K562 (cell line): Measurements from ENCODE around the gene C3AR1. TPM values are rescaled to one million over a fixed set of nuclear protein-coding genes. Genes with fewer than 3 reads are reported as not detected.

ENCODE experiments used
- CSDE1 ChIP-seq, 2 experiments: fragments of 450-650 bp; IDR thresholded peaks; 2 replicates each; pipeline ENCODE4 v1.6.1; 2016; ENCODE audit warnings: mild to moderate bottlenecking in 1 of 2
- ERF ChIP-seq: fragments of 450-650 bp; formaldehyde crosslinking; IDR thresholded peaks from 2 replicates; pipeline ENCODE4 v1.4.0; 2020; ENCODE audit warnings: mild to moderate bottlenecking, mixed read lengths
- MAX ChIP-seq: sonication (generic); formaldehyde crosslinking; IDR thresholded peaks from 2 replicates; pipeline ENCODE4 v1.9.0; 2022; ENCODE audit warnings: mild to moderate bottlenecking, missing genetic modification reagents
- RBM39 ChIP-seq: fragments of 200-400 bp; formaldehyde crosslinking; optimal IDR thresholded peaks from 2 replicates; pipeline ENCODE3; 2018; ENCODE audit warnings: low read depth, low read length
- RCOR1 ChIP-seq, 2 experiments: IDR thresholded peaks; 2 replicates each; pipeline ENCODE4 v1.6.1; 2012; ENCODE audit warnings: low read depth in 2 of 2, low read length in 2 of 2, borderline replicate concordance in 1 of 2, improper control_type of control experiment in 1 of 2
- ZNF184 ChIP-seq: sonication (generic); formaldehyde crosslinking; IDR thresholded peaks from 2 replicates; pipeline ENCODE4 v1.5.0; 2020; ENCODE audit warnings: missing genetic modification reagents
- ZNF239 ChIP-seq: fragments of 250-450 bp; sonication (Bioruptor Pico); IDR thresholded peaks from 2 replicates; pipeline ENCODE4 v1.4.0; 2020; ENCODE audit warnings: mild to moderate bottlenecking
- polyA plus RNA-seq, 8 experiments: library from polyadenylated mRNA; depleted of rRNA in 4 of 8; stranded (reverse) in 5 of 8; unstranded in 3 of 8; fragments of >200 nt; fragmentation: Nextera tagmentation in 2 of 8; fragmentation: Illumina TruSeq in 1 of 8; extraction: Ambion mirVana in 2 of 8; extraction: Trizol in 1 of 8; gene quantifications; 2 replicates each; pipeline versions ENCODE4 v1.2.1 to v1.2.3, GENCODE V29; 2011 to 2014; ENCODE audit warnings: inconsistent platforms in 1 of 8, missing spikeins in 1 of 8
- total RNA-seq, 7 experiments: library from RNA; depleted of rRNA in 6 of 7; stranded (reverse); fragments of >200 nt in 6 of 7; fragmentation: Illumina TruSeq in 2 of 7; extraction: Trizol in 2 of 7; gene quantifications; 2 replicates each; pipeline versions ENCODE4 v1.2.1 to v1.2.3, GENCODE V29; 2011 to 2021; ENCODE audit warnings: low replicate concordance in 1 of 7
- TF ChIP-seq, protein P1 (sequence below): sonication (generic); formaldehyde crosslinking; IDR thresholded peaks from 2 replicates; pipeline ENCODE4 v1.8.1; 2023; ENCODE audit warnings: missing genetic modification reagents, mild to moderate bottlenecking, borderline replicate concordance
- TF ChIP-seq, protein P2 (sequence below), 2 experiments: fragments of 450-650 bp; IDR thresholded peaks; 2 replicates each; pipeline ENCODE4 v1.6.1; 2016
- TF ChIP-seq, protein P3 (sequence below): fragments of 250-450 bp; sonication (Bioruptor Pico); IDR thresholded peaks from 2 replicates; pipeline ENCODE4 v1.4.0; 2020; ENCODE audit warnings: mild to moderate bottlenecking
- TF ChIP-seq, protein P4 (sequence below): sonication (generic); formaldehyde crosslinking; IDR thresholded peaks from 2 replicates; pipeline ENCODE4 v1.8.0; 2022; ENCODE audit warnings: mild to moderate bottlenecking, missing genetic modification reagents

Gene C3AR1
- total and polyA plus RNA-seq, 9 of the 15 experiments (the other 6 are each of a cell fraction or from before 2014, with no cell fraction given) = 2.2 to 12.9 (median 5.3) TPM

DNA sequence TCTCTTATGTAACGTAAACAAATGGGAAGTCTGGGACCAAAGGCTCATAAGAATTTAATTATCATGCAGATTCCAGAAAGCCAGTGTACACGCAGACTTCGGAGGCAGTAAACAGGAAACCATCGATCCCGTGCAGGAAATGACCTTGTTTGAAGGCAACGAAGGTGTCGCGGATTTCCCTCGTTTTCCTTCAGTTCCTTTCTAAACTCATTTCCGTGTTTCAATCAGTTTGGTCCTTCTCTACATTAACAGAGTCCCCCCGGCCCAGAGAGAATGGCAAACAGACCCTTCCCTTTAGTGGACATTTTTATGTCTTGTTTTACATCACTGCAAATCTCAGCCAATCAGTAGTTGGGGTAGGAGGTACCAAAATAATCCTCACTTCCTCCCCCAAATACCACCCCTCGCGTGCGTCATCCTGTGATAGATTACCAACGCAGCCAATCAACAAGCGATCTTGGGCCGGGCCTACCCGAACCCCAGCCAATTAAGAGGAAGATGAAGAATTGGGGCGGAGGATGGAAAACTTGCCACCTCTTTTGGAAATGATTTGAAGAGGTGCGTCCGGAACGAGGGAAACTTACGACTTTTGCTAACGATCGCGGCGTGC is 39.8 kb downstream of the C3AR1 start (continued):
- TF ChIP-seq, protein P1, sequence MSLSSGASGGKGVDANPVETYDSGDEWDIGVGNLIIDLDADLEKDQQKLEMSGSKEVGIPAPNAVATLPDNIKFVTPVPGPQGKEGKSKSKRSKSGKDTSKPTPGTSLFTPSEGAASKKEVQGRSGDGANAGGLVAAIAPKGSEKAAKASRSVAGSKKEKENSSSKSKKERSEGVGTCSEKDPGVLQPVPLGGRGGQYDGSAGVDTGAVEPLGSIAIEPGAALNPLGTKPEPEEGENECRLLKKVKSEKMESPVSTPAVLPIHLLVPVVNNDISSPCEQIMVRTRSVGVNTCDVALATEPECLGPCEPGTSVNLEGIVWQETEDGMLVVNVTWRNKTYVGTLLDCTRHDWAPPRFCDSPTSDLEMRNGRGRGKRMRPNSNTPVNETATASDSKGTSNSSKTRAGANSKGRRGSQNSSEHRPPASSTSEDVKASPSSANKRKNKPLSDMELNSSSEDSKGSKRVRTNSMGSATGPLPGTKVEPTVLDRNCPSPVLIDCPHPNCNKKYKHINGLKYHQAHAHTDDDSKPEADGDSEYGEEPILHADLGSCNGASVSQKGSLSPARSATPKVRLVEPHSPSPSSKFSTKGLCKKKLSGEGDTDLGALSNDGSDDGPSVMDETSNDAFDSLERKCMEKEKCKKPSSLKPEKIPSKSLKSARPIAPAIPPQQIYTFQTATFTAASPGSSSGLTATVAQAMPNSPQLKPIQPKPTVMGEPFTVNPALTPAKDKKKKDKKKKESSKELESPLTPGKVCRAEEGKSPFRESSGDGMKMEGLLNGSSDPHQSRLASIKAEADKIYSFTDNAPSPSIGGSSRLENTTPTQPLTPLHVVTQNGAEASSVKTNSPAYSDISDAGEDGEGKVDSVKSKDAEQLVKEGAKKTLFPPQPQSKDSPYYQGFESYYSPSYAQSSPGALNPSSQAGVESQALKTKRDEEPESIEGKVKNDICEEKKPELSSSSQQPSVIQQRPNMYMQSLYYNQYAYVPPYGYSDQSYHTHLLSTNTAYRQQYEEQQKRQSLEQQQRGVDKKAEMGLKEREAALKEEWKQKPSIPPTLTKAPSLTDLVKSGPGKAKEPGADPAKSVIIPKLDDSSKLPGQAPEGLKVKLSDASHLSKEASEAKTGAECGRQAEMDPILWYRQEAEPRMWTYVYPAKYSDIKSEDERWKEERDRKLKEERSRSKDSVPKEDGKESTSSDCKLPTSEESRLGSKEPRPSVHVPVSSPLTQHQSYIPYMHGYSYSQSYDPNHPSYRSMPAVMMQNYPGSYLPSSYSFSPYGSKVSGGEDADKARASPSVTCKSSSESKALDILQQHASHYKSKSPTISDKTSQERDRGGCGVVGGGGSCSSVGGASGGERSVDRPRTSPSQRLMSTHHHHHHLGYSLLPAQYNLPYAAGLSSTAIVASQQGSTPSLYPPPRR = no peak
- TF ChIP-seq, protein P2, sequence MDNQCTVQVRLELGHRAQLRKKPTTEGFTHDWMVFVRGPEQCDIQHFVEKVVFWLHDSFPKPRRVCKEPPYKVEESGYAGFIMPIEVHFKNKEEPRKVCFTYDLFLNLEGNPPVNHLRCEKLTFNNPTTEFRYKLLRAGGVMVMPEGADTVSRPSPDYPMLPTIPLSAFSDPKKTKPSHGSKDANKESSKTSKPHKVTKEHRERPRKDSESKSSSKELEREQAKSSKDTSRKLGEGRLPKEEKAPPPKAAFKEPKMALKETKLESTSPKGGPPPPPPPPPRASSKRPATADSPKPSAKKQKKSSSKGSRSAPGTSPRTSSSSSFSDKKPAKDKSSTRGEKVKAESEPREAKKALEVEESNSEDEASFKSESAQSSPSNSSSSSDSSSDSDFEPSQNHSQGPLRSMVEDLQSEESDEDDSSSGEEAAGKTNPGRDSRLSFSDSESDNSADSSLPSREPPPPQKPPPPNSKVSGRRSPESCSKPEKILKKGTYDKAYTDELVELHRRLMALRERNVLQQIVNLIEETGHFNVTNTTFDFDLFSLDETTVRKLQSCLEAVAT (IDR thresholded peaks at IDR 0.05) = no peak
- no peak for TF ChIP-seq RBM39
- TF ChIP-seq MAX = no peak
- TF ChIP-seq RCOR1 (IDR thresholded peaks at IDR 0.05; ENCODE audit: borderline replicate concordance in 1 of 2, low read depth in 2 of 2, low read length in 2 of 2) = peak in 1 of 2 experiments; percentile 2; a peak in 1 of 4 replicates
- TF ChIP-seq ZNF184 (CRISPR knock-in tag) = no peak
- no peak for TF ChIP-seq ERF (CRISPR knock-in tag)
- TF ChIP-seq ZNF239 (CRISPR knock-in tag) = no peak
- TF ChIP-seq, protein P3, sequence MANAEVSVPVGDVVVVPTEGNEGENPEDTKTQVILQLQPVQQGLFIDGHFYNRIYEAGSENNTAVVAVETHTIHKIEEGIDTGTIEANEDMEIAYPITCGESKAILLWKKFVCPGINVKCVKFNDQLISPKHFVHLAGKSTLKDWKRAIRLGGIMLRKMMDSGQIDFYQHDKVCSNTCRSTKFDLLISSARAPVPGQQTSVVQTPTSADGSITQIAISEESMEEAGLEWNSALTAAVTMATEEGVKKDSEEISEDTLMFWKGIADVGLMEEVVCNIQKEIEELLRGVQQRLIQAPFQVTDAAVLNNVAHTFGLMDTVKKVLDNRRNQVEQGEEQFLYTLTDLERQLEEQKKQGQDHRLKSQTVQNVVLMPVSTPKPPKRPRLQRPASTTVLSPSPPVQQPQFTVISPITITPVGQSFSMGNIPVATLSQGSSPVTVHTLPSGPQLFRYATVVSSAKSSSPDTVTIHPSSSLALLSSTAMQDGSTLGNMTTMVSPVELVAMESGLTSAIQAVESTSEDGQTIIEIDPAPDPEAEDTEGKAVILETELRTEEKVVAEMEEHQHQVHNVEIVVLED (CRISPR knock-in tag) = no peak
- peak in 1 of 2 experiments; percentile 27; a peak in 1 of 4 replicates for TF ChIP-seq CSDE1 (IDR thresholded peaks at IDR 0.05)
- TF ChIP-seq, protein P4, sequence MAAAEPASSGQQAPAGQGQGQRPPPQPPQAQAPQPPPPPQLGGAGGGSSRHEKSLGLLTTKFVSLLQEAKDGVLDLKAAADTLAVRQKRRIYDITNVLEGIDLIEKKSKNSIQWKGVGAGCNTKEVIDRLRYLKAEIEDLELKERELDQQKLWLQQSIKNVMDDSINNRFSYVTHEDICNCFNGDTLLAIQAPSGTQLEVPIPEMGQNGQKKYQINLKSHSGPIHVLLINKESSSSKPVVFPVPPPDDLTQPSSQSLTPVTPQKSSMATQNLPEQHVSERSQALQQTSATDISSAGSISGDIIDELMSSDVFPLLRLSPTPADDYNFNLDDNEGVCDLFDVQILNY (CRISPR knock-in tag) = no peak
